ENCODE results near the gene LMBRD2. TPM values are rescaled to one million over a fixed set of nuclear protein-coding genes. Genes with fewer than 3 reads are reported as not detected.
A peak's percentile ranks its signal among the peaks of the same experiment; 100 is the strongest.

LMBRD2 gene
- total and polyA plus RNA-seq, 9 of the 15 experiments (the other 6 are each of a cell fraction or from before 2014, with no cell fraction given): 2.1 to 24.2 (median 10.6) TPM

- TF ChIP-seq MGA (IDR thresholded peaks at IDR 0.05): no peak
- no peak for TF ChIP-seq ZKSCAN3 (CRISPR knock-in tag; IDR thresholded peaks at IDR 0.05)
- peak; percentile 64 for TF ChIP-seq TBP (optimal IDR thresholded peaks at IDR 0.05; ENCODE audit: low read depth, low read length)
- TF ChIP-seq, protein P1, sequence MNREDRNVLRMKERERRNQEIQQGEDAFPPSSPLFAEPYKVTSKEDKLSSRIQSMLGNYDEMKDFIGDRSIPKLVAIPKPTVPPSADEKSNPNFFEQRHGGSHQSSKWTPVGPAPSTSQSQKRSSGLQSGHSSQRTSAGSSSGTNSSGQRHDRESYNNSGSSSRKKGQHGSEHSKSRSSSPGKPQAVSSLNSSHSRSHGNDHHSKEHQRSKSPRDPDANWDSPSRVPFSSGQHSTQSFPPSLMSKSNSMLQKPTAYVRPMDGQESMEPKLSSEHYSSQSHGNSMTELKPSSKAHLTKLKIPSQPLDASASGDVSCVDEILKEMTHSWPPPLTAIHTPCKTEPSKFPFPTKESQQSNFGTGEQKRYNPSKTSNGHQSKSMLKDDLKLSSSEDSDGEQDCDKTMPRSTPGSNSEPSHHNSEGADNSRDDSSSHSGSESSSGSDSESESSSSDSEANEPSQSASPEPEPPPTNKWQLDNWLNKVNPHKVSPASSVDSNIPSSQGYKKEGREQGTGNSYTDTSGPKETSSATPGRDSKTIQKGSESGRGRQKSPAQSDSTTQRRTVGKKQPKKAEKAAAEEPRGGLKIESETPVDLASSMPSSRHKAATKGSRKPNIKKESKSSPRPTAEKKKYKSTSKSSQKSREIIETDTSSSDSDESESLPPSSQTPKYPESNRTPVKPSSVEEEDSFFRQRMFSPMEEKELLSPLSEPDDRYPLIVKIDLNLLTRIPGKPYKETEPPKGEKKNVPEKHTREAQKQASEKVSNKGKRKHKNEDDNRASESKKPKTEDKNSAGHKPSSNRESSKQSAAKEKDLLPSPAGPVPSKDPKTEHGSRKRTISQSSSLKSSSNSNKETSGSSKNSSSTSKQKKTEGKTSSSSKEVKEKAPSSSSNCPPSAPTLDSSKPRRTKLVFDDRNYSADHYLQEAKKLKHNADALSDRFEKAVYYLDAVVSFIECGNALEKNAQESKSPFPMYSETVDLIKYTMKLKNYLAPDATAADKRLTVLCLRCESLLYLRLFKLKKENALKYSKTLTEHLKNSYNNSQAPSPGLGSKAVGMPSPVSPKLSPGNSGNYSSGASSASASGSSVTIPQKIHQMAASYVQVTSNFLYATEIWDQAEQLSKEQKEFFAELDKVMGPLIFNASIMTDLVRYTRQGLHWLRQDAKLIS (CRISPR knock-in tag; IDR thresholded peaks at IDR 0.05): 0 out of 2 replicates have a peak, but pooled peaks have one; percentile 43
- peak; percentile 81 for TF ChIP-seq HCFC1 (IDR thresholded peaks at IDR 0.05; ENCODE audit: low read depth, low read length)
- no peak for TF ChIP-seq ATF6 (CRISPR knock-in tag; IDR thresholded peaks at IDR 0.05)
- TF ChIP-seq CXXC5 (CRISPR knock-in tag; IDR thresholded peaks at IDR 0.05): peak; percentile 45
- TF ChIP-seq BHLHE40 (IDR thresholded peaks at IDR 0.05; ENCODE audit: low read length): peak; percentile 73
- TF ChIP-seq C11orf30 (IDR thresholded peaks at IDR 0.05; ENCODE audit: low read depth): peak; percentile 96
- TF ChIP-seq KAT8 (IDR thresholded peaks at IDR 0.05; ENCODE audit: low read depth): no peak
Measured at GRCh38 chr5:36150676-36151433, 832 bp downstream of the LMBRD2 start (continued).
